GM19463 (cell line): ENCODE data around the gene ACP2.
"Not testable (repeated sequence)": the region's sequence is repeated elsewhere in the genome, so short reads cannot be mapped to it uniquely, and the experiment has no call there.

Source experiments
- ATAC-seq: cut with Tn5 transposase; IDR thresholded peaks from one replicate; pipeline ENCODE4 v1.9.1; 2021; ENCODE audit warnings: mild to moderate bottlenecking, moderate library complexity; ENCODE audit not compliant: unreplicated experiment

The ACP2 gene

DNA sequence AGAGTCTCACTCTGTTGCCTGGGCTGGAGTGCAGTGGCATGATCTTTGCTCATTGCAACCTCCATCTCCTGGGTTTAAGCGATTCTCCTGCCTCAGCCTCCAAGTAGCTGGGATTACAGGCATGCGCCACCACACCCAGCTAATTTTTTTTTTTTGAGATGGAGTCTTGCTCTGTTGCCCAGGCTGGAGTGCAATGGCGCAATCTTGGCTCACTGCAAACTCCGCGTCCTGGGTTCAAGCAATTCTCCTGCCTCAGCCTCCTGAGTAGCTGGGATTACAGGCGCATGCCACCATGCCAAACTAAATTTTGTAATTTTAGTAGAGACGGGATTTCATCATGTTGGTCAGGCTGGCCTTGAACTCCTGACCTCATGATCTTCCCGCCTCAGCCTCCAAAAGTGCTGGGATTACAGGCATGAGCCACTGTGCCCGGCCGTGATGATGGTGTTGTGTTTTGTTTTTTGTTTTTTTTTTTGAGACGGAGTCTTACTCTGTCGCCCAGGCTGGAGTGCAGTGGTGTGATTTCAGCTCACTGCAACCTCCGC, 40.5 kb downstream of the ACP2 start:
- ATAC-seq, result not testable (repeated sequence)

DNA sequence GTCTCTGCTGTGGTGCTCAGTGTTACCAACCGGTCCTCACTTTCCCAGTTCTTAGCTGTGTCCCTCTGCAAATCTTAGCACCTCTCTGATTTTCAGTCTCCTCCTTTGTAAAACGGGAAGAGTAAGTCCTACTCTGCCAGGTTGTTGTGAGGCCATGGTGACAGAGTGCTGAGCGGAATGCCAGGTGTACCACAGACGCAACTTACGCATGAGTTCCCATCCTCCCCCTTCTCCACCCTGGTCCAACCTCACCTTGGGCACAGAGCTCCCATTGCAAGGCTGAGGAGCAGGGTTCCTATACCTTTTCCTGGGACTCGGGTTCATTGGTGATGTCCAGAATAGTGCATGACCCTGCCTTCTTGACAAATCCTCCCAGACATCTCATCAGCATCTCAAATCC, 41.2 kb downstream of the ACP2 start:
- no peak for ATAC-seq

DNA sequence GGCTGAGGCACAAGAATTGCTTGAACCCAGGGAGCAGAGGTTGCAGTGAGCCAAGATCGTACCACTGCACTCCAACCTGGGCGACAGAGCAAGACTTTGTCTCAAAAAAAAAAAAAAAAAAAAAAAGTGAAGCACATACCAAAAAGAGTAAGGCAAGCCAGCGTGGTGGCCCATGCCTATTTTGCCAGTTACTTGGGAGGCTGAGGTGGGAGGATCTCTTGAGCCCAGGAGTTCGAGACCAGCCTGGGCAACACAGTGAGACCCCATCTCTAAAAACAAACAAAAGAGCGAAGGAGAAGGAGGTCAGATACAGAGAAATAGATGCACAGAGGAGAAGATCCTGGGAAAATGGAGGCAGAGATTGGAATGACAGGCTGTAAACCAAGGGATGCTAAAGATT, 42.0 kb downstream of the ACP2 start:
- ATAC-seq, result not testable (repeated sequence)

DNA sequence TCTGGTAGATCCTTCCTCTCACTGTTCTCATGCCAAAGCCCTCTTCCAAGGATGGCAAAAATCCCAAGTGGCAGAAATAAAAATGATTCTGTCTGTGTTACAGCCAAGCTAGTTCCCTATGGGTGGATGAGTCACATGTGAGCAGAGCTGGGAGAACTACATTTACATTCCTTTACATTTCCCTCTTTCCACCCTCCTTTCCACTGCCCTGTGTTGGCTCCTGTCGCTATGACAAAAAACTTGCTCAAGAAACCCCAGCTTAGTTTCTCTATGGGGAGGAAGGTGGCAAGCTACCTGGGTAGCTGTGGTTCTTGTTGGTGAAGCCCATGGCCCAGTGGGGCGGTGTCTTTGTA, 44.0 kb downstream of the ACP2 start:
- no peak for ATAC-seq

DNA sequence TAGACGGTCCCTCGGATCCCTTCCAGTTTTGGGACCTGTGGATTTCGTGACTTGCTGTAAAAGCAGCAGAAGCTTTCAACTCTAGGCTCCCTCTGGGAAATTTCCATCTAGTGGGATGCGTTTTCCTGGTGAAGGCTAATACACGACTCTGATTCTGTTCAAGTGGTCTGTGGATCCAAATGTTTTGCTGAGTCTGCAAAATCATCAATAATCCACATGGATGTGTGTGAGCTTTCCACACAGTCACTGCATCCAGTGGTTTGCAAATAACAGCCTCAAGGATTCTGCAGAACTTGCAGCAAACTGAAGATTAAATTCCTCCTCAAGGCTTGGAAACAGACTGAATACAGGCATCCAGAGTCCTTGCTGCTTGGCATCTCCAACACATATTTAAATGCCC, 46.0 kb downstream of the ACP2 start:
- no peak for ATAC-seq

DNA sequence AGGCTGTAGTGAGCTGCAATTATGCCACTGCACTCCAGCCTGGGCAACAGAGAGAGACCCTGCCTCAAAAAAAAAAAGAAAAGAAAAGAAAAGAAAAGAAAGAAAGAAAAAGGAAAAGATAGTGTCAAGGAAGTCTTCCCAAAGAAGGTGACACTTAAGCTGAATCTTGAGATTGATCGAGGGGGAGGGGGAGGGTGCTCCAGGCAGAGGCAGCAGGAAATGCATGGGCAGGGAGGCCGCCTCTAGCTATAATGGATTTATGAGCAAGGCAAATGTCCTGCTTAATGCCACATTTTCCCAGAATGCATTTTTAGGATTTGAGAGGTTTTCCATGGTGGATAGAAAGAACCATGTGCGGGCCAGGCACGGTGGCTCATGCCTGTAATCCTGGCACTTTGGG, 47.6 kb downstream of the ACP2 start:
- no peak for ATAC-seq

DNA sequence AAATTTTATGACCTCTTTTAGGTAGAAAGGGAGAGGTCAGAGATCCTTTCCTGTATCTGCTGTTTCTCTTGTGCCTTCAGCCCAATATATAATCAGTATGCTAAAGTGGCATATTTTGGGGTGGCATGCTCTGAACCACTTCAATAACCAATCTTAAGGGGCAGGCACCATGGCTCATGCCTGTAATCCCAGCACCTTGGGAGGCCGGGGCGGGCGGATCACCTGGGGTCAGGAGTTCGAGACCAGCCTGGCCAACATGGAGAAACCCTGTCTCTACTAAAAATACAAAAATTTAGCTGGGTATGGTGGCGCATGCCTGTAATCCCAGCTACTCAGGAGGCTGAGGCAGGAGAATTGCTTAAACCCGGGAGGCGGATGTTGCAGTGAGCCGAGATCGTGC, 50.5 kb downstream of the ACP2 start:
- not testable (repeated sequence) for ATAC-seq

DNA sequence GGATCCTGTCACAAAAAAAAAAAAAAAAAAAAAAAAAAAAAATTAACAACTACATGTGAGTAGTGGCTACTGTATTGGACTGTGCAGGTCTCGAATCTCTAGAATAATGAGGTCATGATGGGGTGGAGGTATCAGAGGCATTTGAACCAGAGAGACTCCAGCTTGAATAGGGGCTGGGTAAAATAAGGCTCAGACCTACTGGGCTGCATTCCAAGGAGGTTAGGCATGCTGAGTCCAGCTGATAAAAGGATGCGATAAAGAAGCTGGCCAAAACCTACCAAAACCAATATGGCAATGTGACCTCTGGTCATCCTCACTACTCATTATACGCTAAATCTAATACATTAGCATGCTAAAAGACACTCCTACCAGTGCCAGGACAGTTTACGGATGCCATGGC, 56.5 kb downstream of the ACP2 start:
- ATAC-seq, result no peak

DNA sequence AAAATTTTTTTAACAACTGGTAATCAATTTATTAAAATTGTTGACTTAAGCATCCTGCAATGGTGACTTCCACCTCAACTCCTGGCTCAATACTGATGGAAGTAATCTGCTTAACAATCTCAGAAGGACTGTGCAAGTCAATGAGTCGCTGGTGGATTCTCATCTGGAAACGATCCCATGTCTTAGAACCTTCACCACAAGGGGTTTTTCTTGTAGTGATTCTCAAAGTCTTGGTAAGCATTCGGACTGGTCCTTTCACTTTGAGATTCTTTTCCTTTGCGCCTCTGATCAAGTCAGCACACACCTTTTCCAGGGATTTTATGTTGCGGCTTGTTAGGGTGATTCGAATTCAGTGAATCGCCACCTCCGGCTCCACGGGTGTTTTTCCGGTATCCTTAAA, 57.5 kb downstream of the ACP2 start:
- ATAC-seq, result not testable (repeated sequence)
